GM04503 (cell line): ENCODE data around the gene IP6K1.
"Not testable (repeated sequence)": the region's sequence is repeated elsewhere in the genome, so short reads cannot be mapped to it uniquely, and the experiment has no call there.

Source experiments
- DNase-seq: peaks from one replicate; pipeline ENCODE4 v3.0.0-alpha.2; 2012; ENCODE audit warnings: low read depth

The IP6K1 gene

DNA sequence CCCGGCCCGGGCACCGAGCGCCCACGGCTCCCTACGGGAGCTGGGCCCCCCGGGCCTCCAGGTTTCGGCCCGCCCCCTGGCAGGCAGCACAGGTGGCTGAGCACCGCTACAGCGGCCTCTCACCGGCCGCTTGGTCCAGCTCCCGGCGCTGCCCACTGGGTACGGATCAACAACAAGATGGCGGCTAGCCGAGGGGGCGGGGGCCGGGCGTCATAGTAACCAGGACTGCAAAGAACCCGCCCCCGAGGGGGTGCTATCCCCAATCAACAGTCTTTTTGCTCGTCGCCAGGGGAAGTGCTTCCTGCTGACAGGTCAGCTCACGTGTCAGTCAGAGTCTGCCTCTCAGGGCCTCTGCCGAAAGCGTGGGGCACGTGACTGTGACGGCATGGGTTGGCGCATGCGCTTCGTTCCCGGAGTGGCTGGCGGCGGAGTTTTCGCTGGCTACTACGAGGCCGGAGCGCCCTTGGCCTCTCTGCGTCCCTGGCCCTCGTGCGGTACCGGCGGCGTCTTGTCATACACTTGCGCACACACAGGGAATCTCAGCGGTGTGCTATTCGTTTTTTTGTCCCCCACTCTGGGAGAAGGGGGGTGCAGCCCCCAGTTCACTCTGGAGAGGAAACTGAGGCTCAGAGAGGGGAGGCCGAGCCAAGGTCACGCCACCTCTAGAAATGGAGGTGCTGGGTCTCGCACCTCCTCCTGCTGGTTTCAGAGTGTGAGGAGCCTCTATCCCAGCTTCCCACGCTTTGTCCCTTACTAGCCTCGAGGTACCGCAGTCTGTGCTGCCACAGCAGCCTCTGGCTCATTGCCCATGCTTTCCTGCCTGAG, at the start of gene IP6K1:
IP6K1 (minus strand) TSS at position 186 of the 825 bp plus-strand sequence. CDS start 38,502 bp downstream, outside the sequence.
- DNase-seq: peak; percentile 99

DNA sequence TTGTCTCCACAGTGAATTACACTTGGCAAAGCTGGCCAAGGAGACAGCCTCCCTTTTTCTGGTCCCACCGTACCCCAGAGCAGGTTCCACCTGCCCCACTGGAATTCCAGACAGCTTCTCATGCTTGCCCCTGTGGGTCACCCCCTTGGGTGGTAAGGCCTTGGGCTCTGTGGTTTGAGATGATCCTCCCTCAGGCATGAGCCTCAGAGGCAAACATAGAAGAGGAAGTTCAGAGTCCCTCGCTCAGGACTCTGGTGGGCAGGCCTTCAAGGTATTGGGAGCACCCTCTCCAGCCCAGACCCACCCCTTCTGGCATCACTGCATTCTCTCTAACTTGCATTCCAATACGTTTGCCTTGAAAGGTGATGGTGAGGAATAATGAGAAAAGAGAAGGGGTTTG, 45.0 kb upstream of the IP6K1 start:
- DNase-seq: no peak

DNA sequence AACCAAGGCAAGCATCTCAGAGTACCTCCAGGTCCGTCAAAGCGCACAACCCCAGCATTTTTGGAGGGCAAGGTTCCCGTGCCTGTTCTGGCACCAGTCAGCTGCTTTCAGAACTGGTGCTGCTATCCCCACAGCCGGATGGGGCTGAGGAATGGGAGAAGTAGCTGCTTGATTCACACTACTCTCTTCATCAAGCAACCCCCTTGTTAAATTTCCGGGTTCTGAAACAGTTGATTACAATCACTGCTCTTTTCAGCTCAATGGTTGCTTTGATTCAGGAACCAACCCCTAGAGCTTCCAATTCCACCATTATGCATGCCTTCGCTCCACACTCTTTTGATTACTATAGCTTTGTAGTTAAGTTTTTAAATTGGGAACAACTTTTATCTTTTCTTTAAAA, 39.7 kb upstream of the IP6K1 start:
- no peak for DNase-seq

DNA sequence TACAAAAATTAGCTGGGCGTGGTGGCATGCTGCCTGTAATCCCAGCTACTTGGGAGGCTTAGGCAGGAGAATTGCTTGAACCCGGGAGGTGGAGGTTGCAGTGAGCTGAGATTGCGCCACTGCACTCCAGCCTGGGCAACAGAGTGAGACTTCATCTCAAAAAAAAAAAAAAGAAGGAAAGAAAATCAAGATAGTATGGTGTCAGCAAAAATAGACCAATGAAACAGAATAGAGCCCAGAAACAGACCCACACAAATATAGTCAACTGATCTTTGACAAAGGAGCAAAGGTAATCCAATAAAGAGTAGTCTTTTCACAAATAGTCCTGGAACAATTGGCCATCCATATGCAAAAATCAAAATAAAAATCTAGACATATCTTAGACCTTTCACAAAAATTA, 36.8 kb upstream of the IP6K1 start:
- not testable (repeated sequence) for DNase-seq

DNA sequence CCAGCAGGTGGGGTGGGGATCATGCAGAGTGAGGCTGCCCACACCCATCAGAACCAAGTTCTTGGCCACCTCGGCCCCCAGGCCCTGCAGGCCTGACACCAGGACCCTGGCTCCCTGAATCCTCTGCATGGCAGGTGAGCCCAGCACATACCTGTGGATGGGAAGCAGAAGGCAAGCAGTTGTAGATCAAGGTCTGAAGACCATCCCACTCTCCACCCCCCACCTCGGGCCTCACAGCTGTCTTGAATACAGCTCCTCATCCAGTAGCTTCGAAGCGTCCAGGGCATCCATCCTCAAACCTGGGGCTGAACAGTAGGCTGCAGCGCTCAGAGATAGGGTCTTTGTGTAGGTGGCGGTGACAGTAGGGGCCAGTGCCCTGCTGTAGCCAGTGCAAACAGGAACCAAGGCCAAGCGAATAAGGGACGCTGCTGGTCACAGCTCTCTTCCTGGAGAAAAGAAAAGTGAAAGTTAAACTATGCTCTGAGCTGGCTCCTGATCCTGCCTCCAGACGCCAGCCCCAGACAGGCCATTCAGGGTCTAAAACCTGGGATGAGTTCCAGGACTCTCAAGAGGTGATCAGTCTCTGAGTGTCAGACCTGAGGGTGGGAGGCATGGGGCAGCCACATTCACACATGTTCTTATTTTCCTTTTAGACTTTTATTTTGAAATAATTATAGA, 27.3 kb upstream of the IP6K1 start, which contains the start of gene UBA7:
UBA7 (minus strand) TSS at position 457 of the 678 bp plus-strand sequence; CDS start at position 291, 166 bp downstream.
- no peak for DNase-seq

DNA sequence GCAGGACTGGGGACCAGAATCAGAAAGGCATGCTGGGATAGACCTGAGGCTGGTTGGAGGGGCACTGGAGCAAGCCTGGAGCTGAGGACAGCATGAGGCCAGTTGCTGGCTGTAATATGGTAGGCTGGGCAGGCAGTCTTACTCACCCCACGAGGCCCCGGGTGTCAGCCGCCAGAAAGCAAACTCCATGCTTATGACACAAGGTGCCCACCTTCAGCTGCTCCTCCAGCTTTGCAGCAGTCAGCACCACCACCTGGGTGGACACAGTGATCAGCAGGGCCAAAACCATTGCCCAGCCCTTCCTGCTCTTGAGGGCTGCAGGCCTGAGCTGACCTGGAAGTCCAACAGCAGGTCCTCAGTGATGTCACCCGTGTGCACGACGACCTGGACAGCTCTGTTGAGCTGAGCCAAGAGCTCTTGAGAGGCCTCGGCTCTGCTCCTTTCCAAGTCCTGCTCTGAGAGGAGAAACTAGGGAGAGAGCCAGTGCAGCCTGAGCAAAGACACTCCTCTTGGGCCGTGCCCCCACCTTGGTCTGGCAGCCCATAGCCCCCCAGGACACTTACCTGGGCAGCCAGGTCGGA, 26.7 kb upstream of the IP6K1 start:
- DNase-seq: no peak

DNA sequence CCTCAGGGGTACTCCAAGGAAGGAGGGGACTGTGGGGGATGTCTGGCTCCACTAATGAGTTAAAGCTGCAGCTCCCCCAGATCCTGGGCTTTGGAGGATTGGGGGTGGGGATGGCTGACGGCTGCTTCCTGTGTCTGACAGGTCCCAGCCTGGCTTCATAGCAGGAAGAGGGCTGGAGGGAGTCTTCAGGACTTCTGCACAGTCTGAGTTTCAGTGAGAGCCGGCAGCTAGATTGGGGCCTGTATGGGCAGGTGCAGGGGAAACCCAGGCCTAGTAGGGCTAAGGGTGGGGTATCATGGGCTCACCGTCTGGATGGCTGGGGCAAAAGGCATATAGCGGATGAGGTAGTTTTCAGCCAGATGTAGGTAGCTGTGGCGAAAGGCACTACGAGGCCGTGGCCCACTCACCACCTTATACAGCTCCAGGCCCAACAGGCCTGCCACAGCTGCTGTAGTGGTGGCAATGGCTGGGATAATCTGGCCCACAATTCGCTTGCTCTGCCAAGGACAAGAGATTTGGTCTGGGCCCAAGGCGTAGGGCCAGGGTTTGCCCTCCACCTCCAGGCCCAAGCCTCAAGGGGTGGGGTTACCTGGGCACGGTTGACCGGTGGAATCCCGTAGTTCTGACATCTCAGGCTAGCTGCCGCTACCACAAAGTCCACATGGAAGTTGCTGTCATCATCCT, 21.2 kb upstream of the IP6K1 start:
- no peak for DNase-seq

DNA sequence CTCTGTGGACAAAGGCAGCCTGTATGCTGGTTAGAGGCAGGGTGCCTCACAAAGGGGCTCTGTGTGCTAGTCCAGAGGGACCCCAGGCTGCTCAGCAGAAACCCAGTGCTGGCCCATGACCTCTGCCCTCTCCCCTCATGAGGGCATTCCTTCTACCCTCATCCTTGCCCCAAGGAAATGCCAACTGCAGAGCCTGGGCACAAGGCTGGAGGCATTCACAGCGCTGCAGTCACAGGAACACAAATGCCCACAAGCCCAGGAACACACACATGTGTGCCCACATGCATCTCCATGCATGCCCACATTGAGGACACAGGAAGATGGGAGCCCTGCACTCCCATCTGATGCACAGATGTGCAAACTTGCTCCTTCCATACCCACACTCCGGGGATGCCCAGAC, 20.5 kb upstream of the IP6K1 start:
- DNase-seq: no peak

DNA sequence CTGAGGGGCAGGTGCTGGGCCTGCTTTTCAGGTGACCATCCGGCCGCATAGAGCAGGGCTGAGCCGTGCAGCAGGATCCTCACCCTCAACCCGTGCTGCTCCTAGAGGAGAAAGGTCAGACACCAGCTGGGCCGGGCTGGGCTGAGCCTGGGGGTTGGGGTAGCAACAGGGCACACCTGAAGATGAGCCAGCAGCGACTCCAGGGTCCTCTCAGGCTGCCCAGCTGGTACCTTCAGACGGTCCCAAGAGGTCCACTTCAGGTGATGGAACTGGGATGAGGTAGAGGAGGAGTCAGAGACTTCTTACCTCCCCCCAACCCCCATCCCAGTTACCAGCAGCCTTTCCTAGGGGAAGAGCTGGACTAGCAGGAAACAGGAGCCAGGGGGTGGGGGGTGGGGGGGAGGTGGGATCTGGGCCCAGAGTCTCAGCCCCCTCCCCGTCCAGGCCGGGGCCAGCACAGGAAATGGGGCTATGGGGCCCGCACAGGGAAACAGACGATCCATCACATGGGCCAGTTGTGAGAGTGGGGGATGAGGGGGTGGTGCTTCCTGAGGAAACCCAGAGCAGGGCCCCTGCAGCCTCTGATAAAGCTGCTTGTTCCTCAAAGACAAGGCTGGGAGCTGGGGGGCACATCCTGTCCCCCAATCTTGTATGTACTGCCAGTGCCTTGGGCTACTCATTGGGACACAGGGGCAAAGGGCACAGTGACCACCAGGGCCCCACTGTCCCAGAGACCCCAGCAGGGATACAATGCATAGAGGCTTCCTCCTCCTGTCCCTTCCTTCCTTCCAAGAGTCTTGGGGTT, 19.8 kb upstream of the IP6K1 start:
- DNase-seq: no peak

DNA sequence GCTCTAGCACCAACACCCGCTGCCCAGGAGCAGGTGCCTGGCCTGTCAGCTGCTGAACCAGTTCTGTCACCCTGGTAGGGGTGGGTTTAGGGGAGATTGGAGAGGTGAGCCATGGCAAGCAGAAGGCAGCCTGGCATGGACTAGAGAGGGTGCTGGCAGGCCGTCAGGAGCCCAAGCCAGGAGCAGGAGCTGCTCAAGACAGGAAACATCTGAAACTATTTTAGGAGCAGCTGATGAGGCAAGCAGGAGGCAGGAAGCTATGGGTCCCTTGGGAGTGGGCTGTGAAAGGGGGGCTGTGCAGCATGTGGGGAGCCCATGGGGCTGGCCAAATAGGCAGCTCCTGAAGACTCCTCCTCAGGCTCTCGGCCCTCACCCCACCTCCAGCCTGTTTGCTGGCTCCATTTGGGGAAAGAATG, 19.0 kb upstream of the IP6K1 start:
- peak; percentile 84 for DNase-seq

DNA sequence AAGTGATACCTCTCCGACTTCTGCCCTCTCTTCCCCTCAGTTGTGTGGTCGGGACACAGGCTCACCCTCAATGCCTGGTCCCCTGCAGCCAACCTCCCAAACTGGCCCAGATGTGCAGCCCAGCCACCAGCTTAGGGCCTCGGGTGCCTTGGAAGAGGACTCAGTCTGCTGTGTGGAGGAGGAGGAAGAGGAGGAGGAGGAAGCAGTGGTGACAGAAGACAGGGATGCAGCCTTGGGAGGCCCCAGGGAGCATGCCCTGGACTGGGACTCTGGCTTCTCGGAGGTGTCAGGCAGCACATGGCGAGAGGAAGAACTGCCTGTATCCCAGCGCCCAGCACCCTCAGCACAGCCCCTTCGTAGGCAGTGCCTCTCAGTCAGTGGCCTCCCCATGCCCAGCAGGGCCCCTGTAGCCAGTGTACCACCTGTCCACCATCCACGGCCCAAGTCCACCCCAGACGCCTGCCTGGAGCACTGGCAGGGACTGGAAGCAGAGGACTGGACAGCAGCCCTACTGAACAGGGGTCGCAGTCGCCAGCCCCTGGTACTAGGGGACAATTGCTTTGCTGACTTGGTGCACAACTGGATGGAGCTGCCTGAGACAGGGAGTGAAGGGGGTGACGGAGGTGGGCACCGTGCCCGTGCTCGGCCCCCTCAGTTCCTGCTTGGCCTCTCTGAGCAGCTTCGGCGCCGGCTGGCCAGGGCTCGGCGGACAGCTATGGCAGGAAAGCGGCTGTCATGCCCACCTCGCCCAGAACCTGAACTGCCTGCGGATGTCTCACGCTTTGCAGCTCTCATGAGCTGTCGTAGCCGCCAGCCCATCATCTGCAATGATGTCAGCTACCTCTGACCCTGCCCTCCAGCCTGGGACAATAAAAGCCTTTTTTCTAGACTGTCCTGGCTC, 18.0 kb upstream of the IP6K1 start:
- no peak for DNase-seq

DNA sequence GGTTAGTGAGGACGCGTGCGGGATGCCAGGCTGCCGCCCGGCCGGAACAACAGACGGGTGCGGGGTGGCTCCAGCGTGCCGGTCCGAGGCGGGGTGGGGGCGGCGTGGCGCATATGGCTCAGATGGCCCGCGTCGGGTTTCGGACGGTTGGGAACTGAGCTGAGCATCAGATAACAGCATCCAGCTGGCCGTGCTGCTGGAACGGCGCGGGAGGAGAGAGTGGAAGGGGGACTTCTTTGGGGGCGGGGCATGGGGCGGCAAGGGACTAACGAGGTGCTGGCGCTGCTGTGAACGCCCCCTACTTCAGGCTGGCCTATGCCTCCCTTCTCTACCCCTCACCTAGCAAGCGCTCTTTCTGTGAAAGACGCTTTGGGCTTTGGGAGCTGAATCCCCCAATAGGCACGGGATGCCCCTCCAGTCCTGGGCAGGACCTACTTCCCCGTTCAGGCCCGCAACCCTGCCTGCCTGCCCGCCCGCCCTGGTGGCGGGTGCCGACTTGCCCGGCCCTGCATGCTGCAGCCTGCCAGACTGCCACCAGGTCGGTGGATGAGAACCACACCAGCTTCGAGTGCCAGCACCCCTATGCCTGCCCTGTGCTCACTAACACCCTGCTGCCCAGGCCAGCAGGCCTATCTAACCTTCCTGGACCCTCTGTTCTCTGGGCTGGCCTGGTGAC, 17.3 kb upstream of the IP6K1 start:
- no peak for DNase-seq

DNA sequence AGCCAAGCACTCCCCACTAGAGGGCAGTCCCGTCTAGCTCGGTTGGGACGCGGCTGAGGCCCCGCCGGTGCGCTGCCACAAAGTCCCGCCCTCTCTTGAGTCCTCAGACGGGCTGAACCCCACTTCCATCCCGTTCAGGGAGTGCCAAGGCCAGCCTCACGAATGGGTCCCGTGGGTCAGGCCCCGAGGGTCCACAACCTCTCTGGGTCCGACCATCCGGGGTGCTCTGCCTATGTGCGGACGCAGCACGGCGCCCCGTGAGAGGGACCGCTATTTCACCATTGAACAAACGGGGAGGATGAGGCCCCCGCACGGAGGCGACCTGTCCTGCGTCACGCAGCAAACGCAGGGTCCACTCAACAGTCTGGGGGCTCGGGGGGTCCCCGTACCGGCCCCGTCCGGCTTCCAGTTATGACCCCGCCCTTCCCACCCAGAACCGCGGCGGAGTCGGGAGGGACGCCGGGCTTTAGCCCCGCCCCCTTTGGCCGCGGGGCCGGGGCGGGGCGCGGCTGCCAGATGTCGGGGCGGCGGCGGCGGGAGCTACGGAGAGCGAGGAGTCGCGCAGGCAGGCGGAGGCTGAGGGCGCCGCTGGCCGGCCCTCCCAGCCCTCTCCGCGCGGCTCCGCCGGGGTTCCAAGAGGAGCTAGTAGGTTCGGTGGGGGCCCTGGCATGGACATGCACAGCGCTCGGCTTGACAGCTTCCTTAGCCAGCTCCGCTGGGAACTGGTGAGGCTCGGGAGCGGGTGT, 16.6 kb upstream of the IP6K1 start, which contains the start of gene INKA1:
INKA1 (plus strand) TSS at position 543 of the 746 bp plus-strand sequence; CDS start at position 675, 132 bp downstream.
- no peak for DNase-seq

DNA sequence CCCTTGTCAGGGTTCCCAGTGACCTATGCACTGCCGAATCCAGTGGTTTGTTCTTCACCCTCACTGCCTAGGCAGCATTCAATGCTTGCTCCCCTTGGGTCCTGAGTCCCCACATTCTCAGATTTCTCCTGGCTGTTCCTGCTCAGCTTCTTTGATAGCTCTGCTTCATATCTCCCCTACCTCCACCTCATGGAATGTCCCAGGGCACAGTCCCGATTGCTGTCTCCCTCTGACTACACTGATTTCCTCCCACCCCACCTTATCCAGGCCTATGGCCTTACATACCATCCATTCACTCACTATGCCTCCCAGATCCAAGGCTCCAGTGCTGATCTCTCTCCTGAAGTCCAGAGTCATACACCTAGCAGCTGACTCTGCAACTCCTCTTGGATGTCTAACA, 14.8 kb upstream of the IP6K1 start:
- DNase-seq: no peak

DNA sequence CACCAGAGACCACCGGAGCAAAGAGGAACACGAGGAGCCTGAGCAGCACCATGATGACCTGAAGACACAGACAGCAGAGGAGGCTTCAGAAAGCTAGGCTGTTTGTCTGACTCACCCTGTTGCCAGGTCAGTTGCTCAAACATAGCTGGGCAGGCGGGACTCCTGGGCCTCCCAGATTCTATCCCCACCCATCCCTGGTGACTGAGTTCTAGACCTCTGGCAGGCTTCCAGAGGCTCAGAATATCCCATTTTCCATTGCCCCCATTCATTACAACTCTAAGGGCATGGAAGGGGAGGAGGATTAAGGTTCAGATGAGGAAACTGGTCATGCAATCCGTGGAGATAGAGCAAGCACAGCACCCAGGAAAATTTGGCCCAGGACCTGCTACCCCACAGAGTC, 13.4 kb upstream of the IP6K1 start, which contains the start of gene CDHR4:
CDHR4 (minus strand) TSS at position 113 of the 400 bp plus-strand sequence; CDS start at position 52, 61 bp downstream.
- DNase-seq: peak; percentile 82

DNA sequence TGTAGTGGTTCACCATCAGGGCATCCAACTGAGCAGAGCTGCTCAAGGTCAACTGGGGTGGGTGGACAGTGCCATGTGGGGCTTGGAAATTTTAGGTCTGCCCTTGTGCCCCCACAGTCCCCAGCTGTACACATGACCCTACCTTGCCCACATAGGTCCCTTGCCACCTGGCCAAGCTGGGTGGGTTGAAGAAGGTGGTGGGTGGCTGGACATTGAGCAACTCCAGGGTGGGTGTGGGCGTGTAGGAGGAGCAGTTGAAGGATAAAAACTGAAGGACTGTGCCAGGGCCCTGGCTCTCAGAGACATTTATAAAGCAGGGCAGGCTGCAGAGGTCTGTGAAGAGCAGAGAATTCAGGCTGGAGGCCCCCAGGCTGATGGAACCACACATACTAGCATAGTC, 12.8 kb upstream of the IP6K1 start:
- DNase-seq: no peak

DNA sequence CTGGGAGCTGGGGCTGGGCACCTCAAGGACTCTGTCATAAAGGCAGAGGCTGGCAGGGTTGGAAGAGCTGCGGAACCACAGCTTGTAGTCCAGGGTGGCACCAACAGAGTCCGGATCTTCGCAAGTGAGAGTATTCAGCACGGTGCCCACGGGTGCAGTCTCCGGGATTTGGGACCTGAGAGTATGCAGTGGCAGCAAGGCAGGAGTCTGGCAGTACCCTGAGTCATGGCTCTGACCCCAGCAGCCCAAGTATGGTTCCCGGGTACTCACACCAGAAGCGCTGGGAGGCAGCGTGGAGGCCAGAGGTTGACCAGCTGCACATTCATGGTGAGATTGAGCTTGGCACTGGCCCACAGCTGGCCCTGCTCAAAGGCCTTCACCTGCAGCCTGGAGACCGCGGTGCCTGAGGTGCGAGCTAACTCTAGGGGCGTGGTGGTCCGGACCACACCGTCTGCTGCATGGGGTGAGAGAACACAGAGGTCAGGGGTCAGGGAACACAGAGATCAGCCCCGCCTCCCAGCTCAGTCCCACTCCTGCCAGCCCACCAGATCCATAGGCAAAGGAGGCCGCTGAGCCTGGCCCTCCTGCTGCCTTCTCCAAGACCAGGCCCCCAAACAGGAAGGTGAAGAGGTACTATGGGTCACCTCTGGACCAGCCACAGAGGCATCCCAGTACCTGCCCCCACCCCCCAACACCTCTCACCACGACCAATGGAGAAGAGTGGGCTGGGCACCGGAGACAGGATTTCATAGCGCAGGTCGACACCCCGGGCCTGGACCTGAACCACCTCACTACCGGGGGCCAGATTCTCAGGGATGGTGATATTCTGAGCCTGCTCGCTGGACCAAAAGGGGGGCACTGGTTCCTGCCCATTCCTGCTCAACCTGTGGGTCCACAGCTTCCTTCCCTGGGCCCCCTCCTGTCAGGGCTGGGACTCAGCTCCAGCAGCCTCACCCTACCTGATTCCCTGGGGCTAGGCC, 8.9 kb upstream of the IP6K1 start:
- DNase-seq: no peak

DNA sequence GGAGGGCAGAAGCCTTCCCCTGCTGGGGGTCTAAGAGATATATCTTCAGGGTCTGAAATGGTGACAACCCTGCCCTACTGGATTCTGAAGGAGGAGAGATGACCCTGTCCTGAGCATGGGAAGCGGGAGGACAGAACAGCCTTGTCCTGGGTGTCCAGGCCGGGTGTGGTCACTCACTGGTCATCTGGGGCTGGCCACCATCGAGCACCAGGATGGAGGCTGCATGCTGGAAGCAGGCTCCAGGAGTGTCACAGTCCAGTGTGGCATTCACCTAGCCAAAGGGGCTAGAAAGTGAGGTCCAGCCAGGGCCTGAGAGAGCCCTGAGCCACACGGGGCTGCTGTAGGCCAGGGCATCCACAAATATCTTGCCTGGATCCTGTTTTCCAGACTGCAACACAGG, 8.1 kb upstream of the IP6K1 start:
- DNase-seq: no peak
